Endodermal cell (in vitro differentiated cells): ENCODE data around the gene VAMP3. TPM values are rescaled to one million over a fixed set of nuclear protein-coding genes. Genes with fewer than 3 reads are reported as not detected.

Experiments
- DNase-seq: peaks from one replicate; pipeline ENCODE4 v3.0.0-alpha.2; 2017
- H3K27ac ChIP-seq: 2 replicates; pipeline ENCODE4 v1.5.1; 2013; ENCODE audit warnings: mild to moderate bottlenecking, low read depth, low read length, moderate library complexity
- H3K27me3 ChIP-seq: 2 replicates; pipeline ENCODE4 v1.6.1; 2013; ENCODE audit warnings: mild to moderate bottlenecking, low read length, moderate library complexity; ENCODE audit not compliant: insufficient read depth, control insufficient read depth, poor library complexity, severe bottlenecking
- H3K36me3 ChIP-seq: 2 replicates; pipeline ENCODE4 v1.7.0; 2013; ENCODE audit warnings: mild to moderate bottlenecking, low read length, moderate library complexity; ENCODE audit not compliant: control insufficient read depth, insufficient read depth
- H3K4me1 ChIP-seq: one replicate; pipeline ENCODE4 v1.7.0; 2013; ENCODE audit warnings: low read length; ENCODE audit not compliant: control insufficient read depth, insufficient read depth
- H3K4me3 ChIP-seq: 2 replicates; pipeline ENCODE4 v1.5.1; 2013; ENCODE audit warnings: mild to moderate bottlenecking, low read length, moderate library complexity
- H3K9ac ChIP-seq: 2 replicates; pipeline ENCODE4 v1.6.1; 2013; ENCODE audit warnings: mild to moderate bottlenecking, low read length, moderate library complexity; ENCODE audit not compliant: poor library complexity, severe bottlenecking; ENCODE audit errors: extremely low read depth
- H3K9me3 ChIP-seq: 2 replicates; pipeline ENCODE4 v1.6.1; 2013; ENCODE audit warnings: mild to moderate bottlenecking, low read length, moderate library complexity; ENCODE audit not compliant: control insufficient read depth
- H3K27ac Mint-ChIP-seq: 2 replicates; pipeline ENCODE4 v1.8.0; 2020; ENCODE audit warnings: mixed read lengths
- H3K27me3 Mint-ChIP-seq: 2 replicates; pipeline ENCODE4 v1.8.0; 2021; ENCODE audit warnings: mild to moderate bottlenecking, mixed read lengths; ENCODE audit not compliant: insufficient read depth
- H3K36me3 Mint-ChIP-seq: 2 replicates; pipeline ENCODE4 v1.8.0; 2020; ENCODE audit warnings: low read depth, mixed read lengths
- H3K4me1 Mint-ChIP-seq: 2 replicates; pipeline ENCODE4 v1.8.0; 2020; ENCODE audit warnings: mixed read lengths
- H3K4me3 Mint-ChIP-seq: 2 replicates; pipeline ENCODE4 v1.8.0; 2020; ENCODE audit warnings: mild to moderate bottlenecking, moderate library complexity, mixed read lengths
- H3K9me3 Mint-ChIP-seq: 2 replicates; pipeline ENCODE4 v1.8.0; 2020; ENCODE audit warnings: mild to moderate bottlenecking, mixed read lengths
- CTCF ChIP-seq: fragments of 200-600 bp; sonication (generic); conservative IDR thresholded peaks from 2 replicates; pipeline ENCODE4 v1.5.0; 2021; ENCODE audit warnings: antibody characterized with exemption, mild to moderate bottlenecking
- WGBS, 2 experiments: methylation state at CpG; one replicate each; pipeline versions ENCODE4 v1.1.5 to v1.1.7; 2013; ENCODE audit warnings: missing lambda C conversion rate in 2 of 2, mixed read lengths in 1 of 2; ENCODE audit not compliant: insufficient coverage in 1 of 2, insufficient read length in 1 of 2; 5-methylcytosine and 5-hydroxymethylcytosine counted together
- total RNA-seq, 2 donors: library from RNA; stranded (reverse); fragmentation: NEBNext Ultra II Directional in 1 of 2; extraction: Animal tissue kit (Norgen Biotek cat#: 25700) in 1 of 2; gene quantifications; 2 replicates in 1 of 2; 3 replicates in 1 of 2; pipeline ENCODE4 v1.2.1, GENCODE V29; 2021

Gene VAMP3
- total RNA-seq, 2 donors from 2014 or later, result 53.2 to 60.2 TPM

- WGBS, 2 experiments, result 91 to 93% methylated on average over 19 of the region's 19 CpGs
- Mint-ChIP-seq H3K4me3 (no peak overlapping the region), H3K9me3 (no peaks in the 10 kb centered on the region), H3K27ac (no peak overlapping the region), H3K27me3 (no peaks in the 10 kb centered on the region), H3K36me3 (peaks cover 36% of the 10 kb centered on the region), H3K4me1 (no peaks in the 10 kb centered on the region)
- DNase-seq, result no peak
- H3K4me1 ChIP-seq, result no peaks in the 10 kb centered on the region
- no peaks in the 10 kb centered on the region for H3K27me3 ChIP-seq
- no peak overlapping the region for H3K4me3 ChIP-seq
- TF ChIP-seq CTCF, result no peak
- H3K9ac ChIP-seq, result no peak overlapping the region
- no peaks in the 10 kb centered on the region for H3K9me3 ChIP-seq
- peaks cover 13% of the 10 kb centered on the region for H3K36me3 ChIP-seq
- no peak overlapping the region for H3K27ac ChIP-seq
Observed at GRCh38 chr1:7732331-7732730, 38.8 kb upstream of the VAMP3 start.

DNA sequence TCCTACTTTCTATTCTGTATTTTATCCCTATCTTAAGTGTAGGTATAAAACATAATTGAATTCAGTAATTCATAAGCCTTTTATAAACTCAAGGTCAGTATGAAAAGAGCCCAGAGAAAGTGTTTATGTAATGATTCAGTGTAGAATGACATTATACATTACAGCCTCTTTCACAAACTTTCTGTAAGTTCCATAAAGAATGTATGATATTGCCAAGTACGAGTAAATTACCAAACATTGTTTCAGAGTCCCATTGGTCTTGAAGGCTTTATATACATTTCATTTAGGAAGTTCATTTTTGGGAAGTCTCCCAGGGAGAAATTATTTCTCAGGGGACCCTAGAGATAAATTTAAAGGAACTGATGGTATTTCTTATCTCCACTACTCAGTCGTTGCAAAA lies 37.8 kb upstream of the VAMP3 start:
- H3K36me3 Mint-ChIP-seq, result peaks cover 46% of the 10 kb centered on the region
- H3K27ac Mint-ChIP-seq, result no peak overlapping the region
- no peak overlapping the region for H3K4me3 Mint-ChIP-seq
- no peaks in the 10 kb centered on the region for H3K27me3 ChIP-seq
- TF ChIP-seq CTCF, result no peak
- H3K9me3 Mint-ChIP-seq, result no peaks in the 10 kb centered on the region
- DNase-seq, result no peak
- H3K9me3 ChIP-seq, result no peaks in the 10 kb centered on the region
- WGBS, 2 experiments, result 81 to 100% methylated on average over 1 to 2 of the region's 2 CpGs
- no peak overlapping the region for H3K9ac ChIP-seq
- no peaks in the 10 kb centered on the region for H3K4me1 ChIP-seq
- no peaks in the 10 kb centered on the region for H3K4me1 Mint-ChIP-seq
- H3K27ac ChIP-seq, result no peak overlapping the region
- H3K4me3 ChIP-seq, result no peak overlapping the region
- no peaks in the 10 kb centered on the region for H3K27me3 Mint-ChIP-seq
- H3K36me3 ChIP-seq, result peaks cover 23% of the 10 kb centered on the region

DNA sequence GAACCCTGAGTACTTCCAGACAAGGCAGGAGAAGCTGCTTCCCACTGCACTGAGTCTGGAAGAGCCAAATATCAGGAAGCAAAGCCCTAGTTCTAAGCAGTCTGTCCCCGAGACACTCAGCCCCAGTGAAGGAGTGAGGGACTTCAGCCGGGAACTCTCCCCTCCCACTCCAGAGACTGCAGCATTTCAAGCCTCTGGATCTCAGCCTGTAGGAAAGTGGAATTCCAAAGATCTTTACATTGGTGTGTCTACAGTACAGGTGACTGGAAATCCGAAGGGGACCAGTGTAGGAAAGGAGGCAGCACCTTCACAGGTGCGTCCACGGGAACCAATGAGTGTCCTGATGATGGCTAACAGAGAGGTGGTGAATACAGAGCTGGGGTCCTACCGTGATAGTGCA lies 33.1 kb upstream of the VAMP3 start:
- no peak overlapping the region for H3K4me3 Mint-ChIP-seq
- no peak for DNase-seq
- 93% methylated on average over 4 to 6 of the region's 6 CpGs for WGBS, 2 experiments
- Histone ChIP-seq H3K4me3 (no peak overlapping the region), H3K36me3 (peaks cover 41% of the 10 kb centered on the region), H3K27me3 (no peaks in the 10 kb centered on the region), H3K27ac (no peak overlapping the region), H3K9ac (no peak overlapping the region), H3K4me1 (no peaks in the 10 kb centered on the region), H3K9me3 (no peaks in the 10 kb centered on the region)
- H3K9me3 Mint-ChIP-seq, result no peaks in the 10 kb centered on the region
- H3K27ac Mint-ChIP-seq, result no peak overlapping the region
- no peak for TF ChIP-seq CTCF
- H3K36me3 Mint-ChIP-seq, result peaks cover 63% of the 10 kb centered on the region
- H3K4me1 Mint-ChIP-seq, result no peaks in the 10 kb centered on the region
- H3K27me3 Mint-ChIP-seq, result no peaks in the 10 kb centered on the region
